GM19240 (cell line): Measurements from ENCODE around the gene DDX10.

Source experiments
- DNase-seq: peaks from one replicate; pipeline ENCODE4 v3.0.0; 2011; ENCODE audit warnings: low spot score; ENCODE audit not compliant: insufficient read length

DDX10 gene

DNA sequence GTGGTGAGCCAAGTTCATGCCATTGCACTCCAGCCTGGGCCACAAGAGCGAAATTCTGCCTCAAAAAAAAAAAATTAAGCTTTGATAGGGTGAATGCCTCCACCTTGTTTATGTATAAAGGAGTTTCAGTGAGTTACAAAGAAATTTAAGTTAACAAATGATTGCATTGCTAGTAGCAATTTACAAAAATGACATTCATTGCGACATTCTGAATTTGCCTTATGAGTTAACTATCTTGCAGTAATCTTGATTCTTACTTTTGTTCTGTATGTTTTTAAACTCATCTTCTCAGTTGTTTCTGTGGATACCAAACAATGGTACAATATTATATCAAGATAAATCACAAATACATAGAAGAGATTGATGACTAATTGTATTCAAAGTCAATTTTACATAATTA is 207.0 kb downstream of the DDX10 start:
- no peak for DNase-seq

DNA sequence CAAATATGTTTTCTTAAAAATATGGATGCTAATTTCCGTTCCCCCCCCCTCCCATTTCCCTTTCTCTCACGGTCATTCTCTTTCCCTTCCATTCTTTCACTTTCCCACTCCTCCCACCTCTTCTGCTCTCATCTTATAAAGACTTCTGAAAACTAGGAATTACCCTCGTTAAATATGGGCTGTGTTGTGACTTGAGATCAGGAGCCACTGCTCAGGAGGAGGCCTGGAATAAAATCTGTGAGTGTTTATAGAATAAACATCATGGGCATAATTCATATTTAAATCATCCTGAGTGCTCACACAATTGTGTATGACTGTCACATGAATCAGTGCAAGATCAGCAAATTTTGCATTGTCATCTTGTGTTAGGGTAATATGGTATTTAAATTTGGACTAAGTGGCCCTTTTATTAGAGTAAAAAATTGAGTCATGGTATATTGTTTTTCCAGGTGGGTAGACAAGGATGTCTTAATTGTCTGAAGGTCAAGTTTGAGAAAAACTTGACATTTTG is 208.0 kb downstream of the DDX10 start:
- DNase-seq = no peak

DNA sequence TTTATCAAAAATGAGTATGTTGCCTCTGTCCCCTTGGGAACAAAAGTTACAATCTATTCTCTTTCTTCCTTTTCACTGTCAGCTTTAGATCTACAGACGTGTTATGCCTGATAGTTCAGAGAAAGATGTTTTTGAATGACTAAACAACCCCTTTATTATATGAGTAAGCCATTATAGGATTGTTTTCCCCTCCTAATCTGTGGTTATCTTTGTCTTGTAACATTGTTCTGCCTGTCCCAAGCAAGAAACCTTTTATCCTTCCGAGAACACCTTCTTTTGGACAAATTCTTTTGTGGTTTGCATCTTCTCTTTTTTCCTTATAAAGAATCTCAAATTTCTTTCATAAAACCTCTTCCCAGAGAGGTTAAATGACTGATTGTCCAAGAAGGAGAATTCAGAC is 208.4 kb downstream of the DDX10 start:
- DNase-seq = no peak

DNA sequence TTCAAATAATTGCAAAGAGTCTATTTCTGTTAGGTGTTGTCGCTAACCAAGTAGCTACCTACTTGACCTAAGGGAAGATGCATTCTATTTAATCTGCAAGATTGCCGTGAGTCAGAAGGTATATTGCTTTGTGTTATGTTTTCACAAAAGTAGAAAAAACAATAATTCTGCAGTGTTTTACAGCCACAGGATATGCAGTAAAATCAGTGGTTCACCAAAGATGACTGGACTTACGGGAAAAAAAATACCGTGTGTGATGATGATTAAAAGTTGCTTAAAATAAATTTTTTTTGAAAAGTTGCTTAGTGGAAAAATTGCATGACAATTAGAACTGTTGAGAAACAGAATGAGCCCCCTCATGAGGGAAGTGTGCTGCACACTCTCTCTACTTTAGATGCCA is 209.1 kb downstream of the DDX10 start:
- no peak for DNase-seq

DNA sequence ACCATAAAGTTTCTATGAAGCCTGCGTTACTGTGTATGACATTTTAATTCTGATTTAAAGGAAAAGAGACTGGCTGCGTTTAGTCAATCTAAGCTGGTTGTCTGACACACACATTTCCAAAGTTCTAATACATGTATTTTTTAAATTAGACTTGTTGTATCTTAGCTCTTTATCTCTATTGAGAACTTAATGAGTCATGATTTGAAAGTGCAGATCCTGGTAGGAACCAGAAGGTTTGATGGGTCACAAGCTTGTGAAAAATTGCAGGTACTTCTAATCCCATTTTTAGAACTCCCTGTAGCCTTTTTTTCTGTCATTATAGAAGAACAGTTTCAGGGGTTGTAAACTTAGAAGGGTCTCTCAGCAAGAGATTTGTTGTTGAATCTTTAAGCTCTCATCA is 210.3 kb downstream of the DDX10 start:
- DNase-seq = no peak

DNA sequence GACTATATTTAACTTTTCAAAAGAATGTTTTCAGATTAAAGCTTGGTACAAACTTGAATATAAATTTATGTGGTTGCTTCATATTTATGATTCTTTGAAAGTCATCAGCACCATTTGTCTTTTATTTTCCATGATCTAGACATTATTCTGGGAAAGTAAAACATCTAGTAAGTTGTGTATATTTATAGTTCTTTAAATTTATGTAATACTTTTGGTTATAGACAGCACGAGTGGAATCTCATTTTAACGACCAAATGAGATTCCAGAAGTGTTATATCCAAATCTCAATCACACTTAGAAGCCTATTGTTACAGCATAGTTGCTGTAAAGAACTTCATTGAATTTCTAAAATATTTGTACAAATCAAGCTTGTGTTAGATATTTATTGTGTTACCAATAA is 212.3 kb downstream of the DDX10 start:
- DNase-seq = no peak

DNA sequence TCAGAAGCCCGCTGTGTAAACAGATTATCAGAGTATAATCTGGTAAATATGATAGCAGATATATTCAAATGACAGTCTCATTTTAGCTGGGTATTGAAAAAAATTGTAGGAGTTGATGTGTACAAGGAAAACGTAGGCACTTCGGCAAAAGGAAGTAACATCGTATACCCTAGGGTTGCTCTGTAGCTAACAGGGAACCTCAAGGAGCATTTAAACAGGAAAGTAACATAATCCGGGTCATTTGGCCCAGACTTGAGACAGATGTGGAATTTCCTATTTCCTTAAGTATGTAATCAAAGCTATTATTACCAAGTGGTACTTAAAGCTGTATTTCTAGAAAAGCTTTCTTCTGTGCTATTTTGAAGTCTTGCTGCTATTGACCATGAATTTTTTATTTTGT is 215.6 kb downstream of the DDX10 start:
- no peak for DNase-seq

DNA sequence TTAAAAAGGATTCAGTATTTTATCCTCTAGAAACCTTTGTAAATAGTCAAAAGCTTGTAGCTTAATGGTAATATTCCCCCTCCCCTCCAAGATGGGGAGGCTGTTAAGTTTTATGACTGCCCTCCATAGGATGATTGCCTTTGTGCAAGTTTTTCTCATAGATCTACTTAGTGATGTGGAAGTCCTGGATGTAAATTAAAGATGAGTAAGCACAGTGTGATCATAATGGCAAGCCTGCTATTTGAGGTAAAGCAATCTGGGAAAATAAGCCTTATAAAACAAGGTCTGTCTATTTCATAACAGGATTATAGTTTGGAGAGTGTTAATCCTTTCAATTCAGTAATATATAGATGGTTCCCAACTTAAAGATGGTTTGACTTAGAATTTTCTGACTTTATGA is 216.3 kb downstream of the DDX10 start:
- DNase-seq = no peak

DNA sequence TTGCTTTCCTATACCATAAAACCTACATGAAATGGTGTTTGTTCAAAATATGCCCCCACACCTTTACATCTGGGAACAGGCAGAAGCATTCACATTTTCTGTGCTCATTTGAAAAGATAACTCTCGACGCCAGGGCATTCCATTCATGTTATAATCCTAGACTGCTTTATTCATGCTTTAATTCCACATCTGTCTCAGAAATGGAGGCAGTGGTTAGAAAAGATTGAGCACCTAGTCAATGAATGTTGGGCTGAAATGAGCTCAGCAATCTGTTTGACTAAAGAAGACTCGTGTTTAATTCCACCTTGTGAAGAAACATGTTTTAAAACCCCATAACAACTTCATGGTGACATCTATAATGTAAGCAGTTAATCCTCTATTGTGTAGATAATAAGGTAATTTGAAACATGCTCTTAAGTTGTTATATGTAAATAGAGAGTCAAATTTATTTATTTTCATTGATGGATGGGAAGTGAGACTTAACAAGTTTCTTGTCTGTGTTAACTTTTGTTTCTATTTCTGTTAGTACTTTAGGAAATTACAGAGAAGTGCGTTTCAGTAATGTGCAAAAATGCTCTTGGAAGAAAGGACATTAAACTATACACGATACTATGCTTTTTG is 217.5 kb downstream of the DDX10 start:
- DNase-seq = no peak

DNA sequence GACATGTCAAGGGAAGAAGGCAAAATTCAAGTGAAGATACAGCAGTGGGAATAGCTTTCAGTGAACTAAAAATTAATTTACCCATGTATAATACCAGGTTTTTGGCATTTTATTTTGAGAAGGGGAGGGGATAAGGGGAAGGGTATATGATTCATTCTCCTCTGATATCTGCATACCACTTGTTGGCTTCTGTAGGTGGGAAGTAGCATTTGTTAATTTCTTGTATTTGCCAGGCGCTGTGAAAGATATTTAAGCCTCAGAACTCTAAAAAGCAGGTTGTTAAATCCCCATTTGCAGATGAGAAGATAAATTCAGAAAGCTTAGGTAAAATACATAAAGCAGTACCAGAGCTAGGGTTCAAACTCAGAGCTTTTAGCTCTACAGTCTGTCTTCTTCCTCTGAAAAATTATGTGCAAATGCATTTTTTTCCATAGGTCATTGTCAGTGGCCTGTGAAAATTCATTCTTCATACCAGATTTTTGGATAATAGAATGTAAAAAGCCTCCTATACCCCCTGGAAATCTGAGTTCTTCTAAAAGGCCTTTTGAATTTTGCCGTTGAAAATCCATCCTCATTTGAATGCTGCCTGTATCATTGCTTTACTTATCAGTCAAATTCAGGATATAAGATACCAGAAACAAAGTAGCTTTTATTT is 221.3 kb downstream of the DDX10 start:
- no peak for DNase-seq

DNA sequence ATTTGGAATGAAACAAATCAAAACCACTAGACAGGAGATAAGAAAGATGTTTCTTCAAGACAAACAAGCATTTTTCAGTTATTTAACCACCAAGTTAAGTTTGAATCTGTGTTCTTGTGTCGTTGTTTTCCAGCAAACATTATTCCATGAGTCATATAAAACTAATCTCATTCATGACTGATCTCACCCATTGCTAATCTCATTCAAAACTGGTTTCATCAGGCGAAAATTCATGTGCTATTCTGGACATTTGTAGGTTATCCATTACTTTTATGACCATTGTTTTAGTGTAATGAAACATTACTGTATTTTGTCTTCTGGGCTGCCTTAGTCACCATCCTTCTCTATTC is 221.8 kb downstream of the DDX10 start:
- no peak for DNase-seq

DNA sequence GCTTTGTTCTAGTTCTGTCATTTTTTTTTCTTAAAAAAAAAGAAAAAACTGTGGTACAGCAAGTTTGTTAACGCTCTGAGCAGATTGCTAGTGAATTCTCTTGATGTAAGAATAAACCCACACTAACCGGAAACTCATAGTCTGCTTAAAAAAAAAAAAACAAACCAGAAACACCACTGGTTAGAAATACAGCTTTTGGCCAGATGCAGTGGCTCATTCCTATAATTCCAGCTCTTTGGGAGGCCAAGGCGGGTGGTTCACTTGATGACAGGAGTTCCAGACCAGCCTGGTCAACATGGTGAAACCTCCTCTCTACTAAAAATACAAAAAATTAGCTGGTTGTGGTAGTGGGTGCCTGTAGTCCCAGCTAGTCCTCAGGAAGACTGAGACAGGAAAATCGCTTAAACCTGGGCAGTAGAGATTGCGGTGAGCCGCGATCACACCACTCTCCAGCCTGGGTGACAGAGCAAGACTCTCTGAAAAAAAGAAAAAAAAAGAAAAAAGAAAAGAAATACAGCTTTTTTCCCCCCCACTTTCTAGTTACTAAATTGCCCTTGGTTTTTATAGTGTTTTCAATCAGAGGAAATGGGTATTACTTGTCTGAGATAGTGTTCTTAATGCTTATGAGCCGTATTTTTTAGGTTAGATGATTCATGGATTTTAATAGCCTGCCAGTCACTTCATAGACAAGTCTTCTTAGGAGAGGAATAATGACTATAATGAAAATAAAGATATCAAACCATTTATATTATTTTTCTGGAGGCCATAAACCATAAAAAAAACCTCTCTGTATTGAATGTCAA is 222.8 kb downstream of the DDX10 start:
- DNase-seq = no peak

DNA sequence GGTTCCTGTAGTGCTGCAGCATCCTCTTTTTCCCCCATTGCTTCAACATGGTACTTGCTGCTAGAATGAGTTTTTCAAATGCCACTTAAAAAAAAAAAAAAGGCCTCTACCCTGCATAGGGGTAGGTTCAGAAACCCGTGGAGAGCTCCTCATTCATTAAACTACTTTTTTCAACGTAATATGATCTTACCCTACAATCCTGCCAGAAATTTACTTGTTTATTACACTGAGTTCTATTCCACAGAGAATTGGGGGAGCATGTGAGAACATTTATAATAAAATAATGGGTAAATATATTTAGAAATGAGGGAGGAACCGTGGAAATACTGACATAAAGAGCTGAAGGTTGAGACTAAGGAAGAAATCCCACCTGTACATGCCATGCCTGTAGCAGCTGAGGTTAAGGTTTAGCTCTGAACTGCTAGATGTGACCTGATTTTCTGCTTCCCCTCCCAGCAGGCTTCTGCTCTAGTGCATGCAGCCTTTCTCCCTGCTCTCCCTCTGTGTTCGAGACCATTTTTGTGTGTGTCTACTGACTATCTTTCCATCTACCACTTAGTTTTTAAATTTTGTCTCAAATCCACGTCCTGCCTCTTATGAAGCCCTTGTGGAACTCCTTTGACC is 225.7 kb downstream of the DDX10 start:
- no peak for DNase-seq

DNA sequence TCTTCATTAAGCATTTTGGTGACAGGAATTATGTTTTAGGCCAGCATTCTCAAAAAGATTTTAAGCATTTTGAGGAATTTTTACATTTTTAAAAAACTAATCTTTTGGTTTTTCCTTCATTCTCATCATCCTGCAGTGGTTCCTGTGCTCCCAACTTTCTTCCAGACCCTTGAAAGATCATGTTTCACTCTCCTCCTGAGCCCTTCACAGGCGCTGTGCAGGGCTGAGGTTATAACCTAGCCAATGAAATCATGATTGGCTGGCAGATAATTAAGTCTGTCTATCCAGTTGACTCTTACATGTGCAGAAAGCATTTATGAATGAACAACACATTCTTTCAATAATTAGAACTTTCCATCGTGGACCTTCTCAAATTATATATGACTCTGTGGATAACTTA is 226.3 kb downstream of the DDX10 start:
- DNase-seq = no peak

DNA sequence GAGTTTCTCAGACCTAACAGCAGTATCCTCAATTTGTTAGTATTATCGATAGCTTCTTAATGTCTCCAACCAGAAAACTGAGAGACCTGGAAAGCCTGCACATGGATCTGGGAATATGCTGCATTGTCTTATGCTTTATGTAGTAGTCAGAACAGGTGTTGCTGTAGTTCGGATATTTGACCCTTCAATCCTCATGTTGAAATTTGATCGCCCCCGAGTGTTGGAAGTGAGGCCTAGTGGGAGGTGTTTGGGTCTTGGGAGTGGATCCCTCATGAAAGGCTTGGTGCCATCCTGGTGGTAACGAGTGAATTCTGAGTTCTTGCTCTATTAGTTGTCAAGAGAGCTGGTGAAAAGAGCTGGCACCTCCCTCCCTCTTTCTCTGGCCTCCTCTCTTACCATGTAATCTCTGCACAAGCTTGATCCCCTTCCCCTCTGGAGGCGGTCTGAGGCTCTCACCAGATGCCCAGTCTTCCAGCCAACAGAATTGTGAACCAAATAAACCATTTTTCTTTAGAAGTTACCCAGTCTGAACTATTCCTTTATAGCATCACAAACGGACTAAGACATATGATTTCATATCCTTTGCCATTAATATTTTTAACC is 227.1 kb downstream of the DDX10 start:
- no peak for DNase-seq

DNA sequence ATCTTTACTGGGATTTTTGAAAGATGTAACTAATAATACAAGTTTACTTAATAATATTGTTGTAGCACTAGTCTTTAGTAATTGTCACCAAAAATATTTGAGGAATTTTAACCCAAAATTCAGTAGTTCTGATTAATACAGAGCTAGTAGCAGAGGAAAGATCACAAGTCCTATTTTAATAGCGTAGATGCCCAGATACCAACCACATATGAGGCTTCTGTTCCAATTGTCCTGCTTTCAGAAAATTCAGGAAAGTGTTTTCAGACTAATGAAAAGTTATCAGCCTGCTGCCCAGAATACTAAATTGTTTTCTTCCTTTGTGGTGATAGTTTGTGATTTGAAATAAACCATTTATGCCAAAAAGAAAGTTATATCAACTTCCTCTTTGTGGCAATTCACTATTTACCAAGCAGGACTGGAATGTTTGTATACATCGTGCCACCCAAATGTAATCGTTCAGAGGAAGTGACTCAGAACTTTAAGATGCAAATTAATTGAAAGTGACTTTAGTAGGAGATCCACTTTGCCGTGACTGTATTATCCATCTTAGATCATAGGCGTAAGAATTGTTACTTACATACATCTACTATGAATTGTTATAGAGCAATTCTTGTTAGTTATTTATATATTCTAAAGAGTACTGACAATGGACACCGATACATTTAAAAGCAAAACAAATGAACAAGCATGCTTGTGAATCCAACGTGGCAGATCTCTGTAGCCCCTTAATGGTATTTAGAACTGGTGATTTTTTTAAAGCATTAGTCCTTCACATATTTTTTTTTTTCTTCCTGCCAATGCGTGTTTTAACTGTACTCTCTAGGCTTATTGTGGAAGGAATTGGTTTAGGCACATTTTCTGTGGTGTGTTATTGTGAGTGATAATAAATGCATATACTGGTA is 231.0 kb downstream of the DDX10 start:
- no peak for DNase-seq

DNA sequence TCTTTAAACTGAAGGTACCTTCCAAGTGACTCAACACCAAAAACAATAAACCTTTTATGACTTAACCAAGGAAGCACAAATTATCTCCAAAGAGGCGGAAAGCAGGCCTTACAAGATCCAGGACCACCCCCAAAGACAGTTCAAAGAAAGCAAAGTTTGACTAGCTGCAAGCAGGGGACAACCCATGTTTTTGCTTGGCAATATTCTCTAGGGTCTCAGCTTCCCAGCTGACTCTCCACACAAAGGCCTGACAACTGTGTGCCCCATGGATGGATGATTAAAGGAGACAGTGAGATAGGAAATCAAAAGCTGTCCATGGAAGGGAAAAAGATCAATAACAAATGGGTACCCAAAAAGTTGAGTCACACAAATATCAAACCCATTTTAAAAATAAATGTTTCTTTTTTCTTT is 232.2 kb downstream of the DDX10 start:
- DNase-seq = no peak

DNA sequence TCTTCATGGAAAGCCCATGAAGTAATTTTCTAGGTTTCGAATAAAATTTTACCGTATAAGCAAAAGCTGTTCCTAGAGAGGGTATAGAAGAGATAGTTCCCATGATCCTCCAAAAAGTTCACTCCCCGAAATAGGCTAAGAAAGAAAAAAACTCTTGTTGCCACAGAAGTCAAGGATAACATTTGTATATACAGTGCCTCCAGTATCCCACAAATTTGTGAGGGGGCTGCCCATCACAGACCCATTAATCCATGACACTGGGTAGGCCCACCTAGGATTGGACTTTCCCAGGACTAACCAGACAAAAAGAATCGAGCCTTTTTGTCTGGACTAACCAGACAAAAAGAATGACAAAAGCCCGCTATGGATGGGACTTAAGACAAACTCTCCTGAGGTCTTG is 233.0 kb downstream of the DDX10 start:
- DNase-seq = no peak

DNA sequence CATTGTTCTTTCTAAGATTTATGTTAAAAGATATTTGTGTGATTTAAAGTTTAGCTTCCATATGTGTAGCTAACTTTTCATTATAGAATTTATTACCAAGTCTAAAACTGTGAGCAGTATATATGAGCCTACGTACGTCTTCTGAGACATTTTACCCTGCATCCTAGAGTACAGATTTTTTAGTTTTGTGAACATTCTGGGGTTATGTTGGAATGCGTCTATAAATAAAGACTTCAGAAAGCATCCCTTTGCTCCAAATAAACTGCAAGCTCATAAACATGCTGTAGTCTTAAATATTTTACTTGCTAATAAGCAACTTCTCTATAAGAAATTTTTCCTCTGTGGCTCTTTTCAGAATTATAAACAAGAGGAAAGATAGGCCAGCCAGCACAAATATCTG is 236.5 kb downstream of the DDX10 start:
- DNase-seq = no peak

DNA sequence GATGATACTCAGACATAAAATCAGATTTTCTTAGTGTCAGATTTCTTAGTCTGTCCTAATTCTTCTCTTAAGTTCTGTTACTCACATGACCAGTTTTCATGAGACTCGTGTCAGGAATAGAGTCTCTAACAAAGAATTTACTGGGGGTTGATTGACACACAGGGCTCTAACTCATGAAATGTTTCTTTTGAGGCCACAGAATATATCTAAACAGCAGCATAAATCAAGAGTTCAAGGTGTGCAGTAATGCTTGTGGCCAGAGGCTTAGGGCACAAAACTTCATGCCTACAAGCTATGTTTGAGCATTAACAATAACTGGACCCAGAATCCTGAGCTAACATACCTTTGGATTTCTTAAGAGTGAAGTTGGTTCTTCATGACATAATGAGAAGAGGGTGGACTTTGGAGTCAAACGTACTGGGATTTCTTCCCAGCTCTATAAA is 237.2 kb downstream of the DDX10 start:
- DNase-seq = no peak

DNA sequence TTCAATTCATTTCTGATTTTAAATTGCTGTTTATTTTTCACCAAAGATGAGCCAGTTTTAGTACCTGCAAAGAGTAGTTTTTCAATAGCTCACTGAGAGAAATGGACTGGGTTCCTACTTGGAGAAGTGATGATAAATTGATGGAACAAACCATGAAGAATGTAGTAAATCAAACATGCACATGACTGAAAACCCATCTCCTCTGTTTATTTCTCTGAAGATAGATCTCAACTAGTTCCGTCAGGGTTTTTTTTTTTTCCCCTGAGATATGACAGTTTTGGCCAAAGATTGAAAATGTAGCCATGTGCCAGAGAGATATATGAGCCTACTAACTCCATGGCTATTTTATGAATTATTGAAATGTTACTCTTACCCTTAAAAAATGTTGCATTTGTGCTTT is 239.6 kb downstream of the DDX10 start:
- no peak for DNase-seq
